ENCODE measurements around the gene TFDP2. TPM values are rescaled to one million over a fixed set of nuclear protein-coding genes. Genes with fewer than 3 reads are reported as not detected.

The TFDP2 gene
- total and polyA plus RNA-seq, 2 experiments from 2014 or later, result 26.8 to 55.4 TPM

- no peak overlapping the region for H3K4me2 ChIP-seq (ENCODE audit: unreplicated experiment)
- H3K27ac ChIP-seq, result no peak overlapping the region
- WGBS, 2 experiments (ENCODE audit: low coverage in 1 of 2, low lambda C conversion rate in 2 of 2, missing lambda C conversion rate in 2 of 2), result 24 to 31% methylated on average over 3 of the region's 3 CpGs
Observed at GRCh38 chr3:142120707-142121106, 28.6 kb downstream of the TFDP2 start.

DNA sequence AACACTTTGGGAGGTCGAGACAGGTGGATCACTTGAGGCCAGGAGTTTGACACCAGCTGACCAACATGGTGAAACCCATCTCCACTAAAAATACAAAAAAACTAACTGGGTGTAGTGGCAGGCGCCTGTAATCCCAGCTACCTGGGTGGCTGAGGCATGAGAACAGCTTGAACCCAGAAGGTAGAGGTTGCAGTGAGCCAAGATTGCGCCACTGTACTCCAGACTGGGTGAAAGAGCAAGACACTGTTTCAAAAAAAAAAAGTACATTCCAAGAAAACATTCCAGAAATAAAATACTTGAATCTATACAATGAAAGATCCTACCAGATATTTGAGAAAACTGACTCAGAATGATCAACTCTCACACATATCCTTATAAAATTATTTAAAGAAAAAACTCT, 30.4 kb downstream of the TFDP2 start:
- Histone ChIP-seq H2AFZ (no peak overlapping the region), H3K4me3 (no peak overlapping the region), H3K9me3 (ENCODE audit: low read depth) (no peaks in the 10 kb centered on the region), H3K9ac (no peak overlapping the region), H3F3A (ENCODE audit: insufficient read depth) (no peaks in the 10 kb centered on the region), H3K27ac (no peak overlapping the region), H3K4me1 (ENCODE audit: insufficient read depth) (no peaks in the 10 kb centered on the region), H4K20me1 (ENCODE audit: insufficient read depth) (no peaks in the 10 kb centered on the region; the same call in 1 of the 2 replicates), H3K27me3 (replicated peaks; ENCODE audit: insufficient read depth) (no peaks in the 10 kb centered on the region), H3K79me2 (ENCODE audit: insufficient read depth) (no peaks in the 10 kb centered on the region), H3K36me3 (ENCODE audit: low read depth) (no peaks in the 10 kb centered on the region), H3K9me2 (ENCODE audit: insufficient read depth) (no peaks in the 10 kb centered on the region), H3K4me2 (ENCODE audit: unreplicated experiment) (no peak overlapping the region)
- TF ChIP-seq EZH2phosphoT487 (IDR thresholded peaks at IDR 0.05; ENCODE audit: insufficient read depth, low read depth) (no peak), EZH2 (IDR thresholded peaks at IDR 0.05; ENCODE audit: insufficient read depth, poor library complexity, severe bottlenecking) (no peak)
- WGBS, 2 experiments (ENCODE audit: low coverage in 1 of 2, low lambda C conversion rate in 2 of 2, missing lambda C conversion rate in 2 of 2), result 96 to 98% methylated on average over 3 of the region's 3 CpGs
- in situ Hi-C loops (cut with MboI), result no loop called here
- no peak for DNase-seq

More at GRCh38 chr3:142120707-142121106, 28.6 kb downstream of the TFDP2 start:
- Histone ChIP-seq H3K9me2 (ENCODE audit: insufficient read depth) (no peaks in the 10 kb centered on the region), H3K4me1 (ENCODE audit: insufficient read depth) (no peaks in the 10 kb centered on the region), H3K79me2 (ENCODE audit: insufficient read depth) (no peaks in the 10 kb centered on the region), H3K9ac (no peak overlapping the region), H2AFZ (no peak overlapping the region), H3K9me3 (ENCODE audit: low read depth) (no peaks in the 10 kb centered on the region), H3K4me3 (no peak overlapping the region), H3K36me3 (ENCODE audit: low read depth) (no peaks in the 10 kb centered on the region), H3F3A (ENCODE audit: insufficient read depth) (no peaks in the 10 kb centered on the region), H3K27me3 (replicated peaks; ENCODE audit: insufficient read depth) (no peaks in the 10 kb centered on the region), H4K20me1 (ENCODE audit: insufficient read depth) (no peaks in the 10 kb centered on the region; the same call in 1 of the 2 replicates)
- TF ChIP-seq EZH2 (IDR thresholded peaks at IDR 0.05; ENCODE audit: insufficient read depth, poor library complexity, severe bottlenecking) (no peak), EZH2phosphoT487 (IDR thresholded peaks at IDR 0.05; ENCODE audit: insufficient read depth, low read depth) (no peak)
- no peak for DNase-seq
- in situ Hi-C loops (cut with MboI), result loop anchor here (10.0 kb wide), 1 partner anchor 164 kb away; no protein-coding TSS in a partner anchor

DNA sequence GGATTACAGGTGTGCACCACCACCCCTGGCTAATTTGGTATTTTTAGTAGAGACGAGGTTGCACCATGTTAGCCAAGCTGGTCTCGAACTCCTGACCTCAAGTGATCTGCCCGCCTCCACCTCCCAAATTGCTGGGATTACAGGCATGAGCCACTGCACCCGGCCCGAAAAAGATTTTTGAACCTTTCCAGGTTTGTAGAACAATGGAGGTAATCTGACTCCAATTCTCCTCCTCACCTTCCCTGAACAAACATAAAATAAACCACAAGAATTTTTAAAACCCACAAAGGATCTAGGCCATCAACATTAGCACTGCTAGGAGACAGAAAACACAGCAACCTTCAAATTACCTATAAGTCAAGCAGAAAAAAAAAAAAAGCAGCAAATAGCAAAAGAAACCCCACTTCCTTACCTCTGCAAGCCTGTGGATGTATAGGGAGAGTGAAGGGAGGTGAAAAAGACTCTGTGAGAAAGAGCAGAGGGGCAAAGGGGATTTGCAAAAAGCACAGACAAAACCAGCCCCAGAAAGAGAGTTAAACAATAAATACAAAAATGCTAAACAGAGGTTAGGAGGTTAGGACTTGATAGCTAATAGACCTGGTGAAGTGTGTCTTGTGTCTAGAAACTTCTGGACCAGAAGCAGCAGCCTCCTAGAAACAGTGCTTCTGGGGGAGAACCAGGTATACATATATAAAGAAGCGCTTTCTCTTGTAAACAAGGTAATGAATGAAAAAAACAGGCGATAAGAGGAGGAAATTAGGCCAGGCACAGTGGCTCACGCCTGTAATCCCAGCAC, 32.1 kb downstream of the TFDP2 start:
- no peaks in the 10 kb centered on the region for H3K36me3 ChIP-seq (ENCODE audit: low read depth)
- no peak overlapping the region for H3K4me3 ChIP-seq
- no peak for DNase-seq
- no peaks in the 10 kb centered on the region for H3K9me3 ChIP-seq (ENCODE audit: low read depth)
- in situ Hi-C loops (cut with MboI), result no loop called here
- H3K27ac ChIP-seq, result no peak overlapping the region
- TF ChIP-seq EZH2 (IDR thresholded peaks at IDR 0.05; ENCODE audit: insufficient read depth, poor library complexity, severe bottlenecking) (no peak), EZH2phosphoT487 (IDR thresholded peaks at IDR 0.05; ENCODE audit: insufficient read depth, low read depth) (no peak)
- no peaks in the 10 kb centered on the region for H3F3A ChIP-seq (ENCODE audit: insufficient read depth)
- H3K9ac ChIP-seq, result no peak overlapping the region
- 85 to 93% methylated on average over 8 of the region's 8 CpGs for whole genome bisulfite sequencing, 2 experiments (ENCODE audit: low coverage in 1 of 2, low lambda C conversion rate in 2 of 2, missing lambda C conversion rate in 2 of 2)
- H4K20me1 ChIP-seq (ENCODE audit: insufficient read depth), result no peaks in the 10 kb centered on the region; the same call in 1 of the 2 replicates
- no peaks in the 10 kb centered on the region for H3K4me1 ChIP-seq (ENCODE audit: insufficient read depth)
- no peaks in the 10 kb centered on the region for H3K27me3 ChIP-seq (replicated peaks; ENCODE audit: insufficient read depth)
- no peaks in the 10 kb centered on the region for H3K79me2 ChIP-seq (ENCODE audit: insufficient read depth)
- H2AFZ ChIP-seq, result no peak overlapping the region
- no peak overlapping the region for H3K4me2 ChIP-seq (ENCODE audit: unreplicated experiment)
- no peaks in the 10 kb centered on the region for H3K9me2 ChIP-seq (ENCODE audit: insufficient read depth)

DNA sequence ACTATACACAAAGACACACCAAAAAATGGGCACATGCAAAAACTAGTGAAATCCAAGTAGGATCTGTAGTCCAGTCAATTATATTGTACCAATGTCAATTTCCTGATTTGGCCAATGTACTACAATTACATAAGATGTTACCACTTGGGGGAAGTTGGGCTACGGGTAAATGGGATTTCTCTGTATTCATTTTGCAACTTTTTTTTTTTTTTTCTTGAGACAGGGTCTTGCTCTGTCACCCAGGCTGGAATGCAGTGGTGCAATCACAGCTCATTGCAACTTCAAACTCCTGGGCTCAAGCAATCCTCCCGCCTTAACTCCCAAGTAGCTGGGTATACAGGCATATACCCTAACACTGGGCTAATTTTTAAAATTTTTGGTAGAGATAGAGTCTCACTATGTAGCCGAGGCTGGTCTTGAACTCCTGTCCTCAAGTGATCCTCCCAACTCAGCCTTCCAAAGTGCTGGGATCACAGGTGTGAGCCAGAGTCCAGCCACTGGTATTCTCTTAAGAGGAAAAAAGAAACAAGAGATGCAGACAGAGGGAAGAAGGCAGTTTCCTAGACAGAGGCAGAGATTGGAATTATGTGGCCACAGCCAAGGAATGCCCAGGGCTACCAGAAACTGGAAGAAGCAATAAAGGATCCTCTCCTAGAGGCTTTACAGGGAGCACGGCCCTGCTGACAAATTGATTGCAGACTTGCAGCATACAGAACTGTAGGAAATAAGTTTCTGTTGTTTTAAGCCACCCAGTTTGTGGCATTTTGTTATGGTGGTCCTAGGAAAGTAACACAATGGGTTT, 33.3 kb downstream of the TFDP2 start:
- Histone ChIP-seq H3F3A (ENCODE audit: insufficient read depth) (no peaks in the 10 kb centered on the region), H4K20me1 (ENCODE audit: insufficient read depth) (no peaks in the 10 kb centered on the region; the same call in 1 of the 2 replicates), H3K79me2 (ENCODE audit: insufficient read depth) (no peaks in the 10 kb centered on the region), H3K36me3 (ENCODE audit: low read depth) (no peaks in the 10 kb centered on the region), H2AFZ (no peak overlapping the region), H3K4me3 (no peak overlapping the region), H3K4me1 (ENCODE audit: insufficient read depth) (no peaks in the 10 kb centered on the region), H3K9me3 (ENCODE audit: low read depth) (no peaks in the 10 kb centered on the region), H3K4me2 (ENCODE audit: unreplicated experiment) (no peak overlapping the region), H3K27ac (no peak overlapping the region), H3K27me3 (replicated peaks; ENCODE audit: insufficient read depth) (no peaks in the 10 kb centered on the region), H3K9me2 (ENCODE audit: insufficient read depth) (no peaks in the 10 kb centered on the region), H3K9ac (no peak overlapping the region)
- no peak for TF ChIP-seq EZH2phosphoT487 (IDR thresholded peaks at IDR 0.05; ENCODE audit: insufficient read depth, low read depth)
- TF ChIP-seq EZH2 (IDR thresholded peaks at IDR 0.05; ENCODE audit: insufficient read depth, poor library complexity, severe bottlenecking), result no peak
- WGBS, 2 experiments (ENCODE audit: low coverage in 1 of 2, low lambda C conversion rate in 2 of 2, missing lambda C conversion rate in 2 of 2), result 71 to 80% methylated on average over 4 of the region's 4 CpGs
- in situ Hi-C loops (cut with MboI), result no loop called here
- no peak for DNase-seq

Data from GM23248 (cell line).